ENCODE measurements around the gene OR10A4.

The OR10A4 gene

GRCh38 chr11:6876325-6876724 lies at the start of gene OR10A4:
Gene OR10A4, plus strand, starts transcription at chr11:6876625. Its CDS starts 23 bp downstream, at chr11:6876648.
- no peak for DNase-seq (ENCODE audit: low read depth)
- no peak within 1 kb of the TSS for H3K4me3 ChIP-seq (ENCODE audit: low read depth, low read length)
- in situ Hi-C loops (cut with HindIII; ENCODE audit: low sequenced_read_pairs): no loop called here
- no peak for TF ChIP-seq CTCF (IDR thresholded peaks at IDR 0.05; ENCODE audit: low read depth, low read length, missing control alignments)

- DNase-seq (ENCODE audit: low read depth): no peak
- TF ChIP-seq CTCF (IDR thresholded peaks at IDR 0.05; ENCODE audit: low read depth, low read length, missing control alignments): no peak
- H3K4me3 ChIP-seq (ENCODE audit: low read depth, low read length): no peak overlapping the region
- in situ Hi-C loops (cut with HindIII; ENCODE audit: low sequenced_read_pairs): no loop called here
Measured at GRCh38 chr11:6828103-6828502, 48.3 kb upstream of the OR10A4 start.

- H3K4me3 ChIP-seq (ENCODE audit: low read depth, low read length): no peak overlapping the region
- DNase-seq (ENCODE audit: low read depth): no peak
- TF ChIP-seq CTCF (IDR thresholded peaks at IDR 0.05; ENCODE audit: low read depth, low read length, missing control alignments): no peak
- in situ Hi-C loops (cut with HindIII; ENCODE audit: low sequenced_read_pairs): no loop called here
Measured at GRCh38 chr11:6833356-6833755, 43.1 kb upstream of the OR10A4 start.

GRCh38 chr11:6834021-6834420 lies 42.4 kb upstream of the OR10A4 start:
- no peak for DNase-seq (ENCODE audit: low read depth)
- in situ Hi-C loops (cut with HindIII; ENCODE audit: low sequenced_read_pairs): no loop called here
- no peak for TF ChIP-seq CTCF (IDR thresholded peaks at IDR 0.05; ENCODE audit: low read depth, low read length, missing control alignments)
- H3K4me3 ChIP-seq (ENCODE audit: low read depth, low read length): no peak overlapping the region

- H3K4me3 ChIP-seq (ENCODE audit: low read depth, low read length): no peak overlapping the region
- in situ Hi-C loops (cut with HindIII; ENCODE audit: low sequenced_read_pairs): no loop called here
- DNase-seq (ENCODE audit: low read depth): no peak
- TF ChIP-seq CTCF (IDR thresholded peaks at IDR 0.05; ENCODE audit: low read depth, low read length, missing control alignments): no peak
Measured at GRCh38 chr11:6841694-6842093, 34.7 kb upstream of the OR10A4 start.

GRCh38 chr11:6843670-6844069 lies 32.8 kb upstream of the OR10A4 start:
- in situ Hi-C loops (cut with HindIII; ENCODE audit: low sequenced_read_pairs): no loop called here
- H3K4me3 ChIP-seq (ENCODE audit: low read depth, low read length): no peak overlapping the region
- no peak for TF ChIP-seq CTCF (IDR thresholded peaks at IDR 0.05; ENCODE audit: low read depth, low read length, missing control alignments)
- DNase-seq (ENCODE audit: low read depth): no peak

GRCh38 chr11:6844356-6844755 lies 32.1 kb upstream of the OR10A4 start:
- no peak for DNase-seq (ENCODE audit: low read depth)
- in situ Hi-C loops (cut with HindIII; ENCODE audit: low sequenced_read_pairs): no loop called here
- TF ChIP-seq CTCF (IDR thresholded peaks at IDR 0.05; ENCODE audit: low read depth, low read length, missing control alignments): no peak
- H3K4me3 ChIP-seq (ENCODE audit: low read depth, low read length): no peak overlapping the region
